Neural cell (in vitro differentiated cells): ENCODE measurements around the gene PINLYP.

Experiments used
- EZH2 ChIP-seq: fragments of 200-600, 300-800 bp; shearing (Covaris generic), sonication (generic); IDR thresholded peaks from 2 replicates; pipeline ENCODE4 v1.6.1; 2014; ENCODE audit warnings: antibody characterized with exemption, low read length, borderline replicate concordance, mild to moderate bottlenecking; ENCODE audit not compliant: insufficient read depth, poor library complexity, severe bottlenecking
- POLR2AphosphoS5 ChIP-seq: IDR thresholded peaks from 2 replicates; pipeline ENCODE4 v1.6.1; 2012
- SMC3 ChIP-seq: fragments of 450-650 bp; conservative IDR thresholded peaks from 2 replicates; pipeline ENCODE4 v1.6.1; 2014; ENCODE audit warnings: antibody characterized with exemption, mild to moderate bottlenecking, moderate library complexity; ENCODE audit not compliant: poor library complexity
- TF ChIP-seq, protein P1 (sequence below): fragments of 450-650 bp; IDR thresholded peaks from 2 replicates; pipeline ENCODE4 v1.5.1; 2014; ENCODE audit warnings: antibody characterized with exemption, mild to moderate bottlenecking, moderate library complexity; ENCODE audit not compliant: poor library complexity, severe bottlenecking

DNA sequence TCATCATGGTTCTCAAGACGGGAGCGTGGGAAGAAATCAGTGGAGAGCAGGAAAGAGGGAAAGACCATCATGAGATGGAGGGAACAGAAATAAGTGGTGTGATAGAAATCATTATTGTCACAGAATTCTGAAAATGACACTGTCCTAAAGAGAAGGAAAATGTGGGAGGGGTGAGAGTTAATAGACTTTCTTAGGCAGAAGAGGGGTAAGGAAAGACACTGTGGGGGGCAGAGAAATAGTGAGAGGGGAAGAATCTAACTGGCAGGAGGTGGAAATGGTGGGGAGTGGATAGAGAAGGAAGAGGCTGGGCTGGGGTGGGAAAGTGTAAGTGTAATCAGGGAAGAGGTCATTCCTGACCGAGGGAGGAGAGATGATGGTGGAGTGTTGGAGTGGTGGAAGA is 3.2 kb downstream of the PINLYP start:
- TF ChIP-seq POLR2AphosphoS5 = no peak
- TF ChIP-seq, protein P1, sequence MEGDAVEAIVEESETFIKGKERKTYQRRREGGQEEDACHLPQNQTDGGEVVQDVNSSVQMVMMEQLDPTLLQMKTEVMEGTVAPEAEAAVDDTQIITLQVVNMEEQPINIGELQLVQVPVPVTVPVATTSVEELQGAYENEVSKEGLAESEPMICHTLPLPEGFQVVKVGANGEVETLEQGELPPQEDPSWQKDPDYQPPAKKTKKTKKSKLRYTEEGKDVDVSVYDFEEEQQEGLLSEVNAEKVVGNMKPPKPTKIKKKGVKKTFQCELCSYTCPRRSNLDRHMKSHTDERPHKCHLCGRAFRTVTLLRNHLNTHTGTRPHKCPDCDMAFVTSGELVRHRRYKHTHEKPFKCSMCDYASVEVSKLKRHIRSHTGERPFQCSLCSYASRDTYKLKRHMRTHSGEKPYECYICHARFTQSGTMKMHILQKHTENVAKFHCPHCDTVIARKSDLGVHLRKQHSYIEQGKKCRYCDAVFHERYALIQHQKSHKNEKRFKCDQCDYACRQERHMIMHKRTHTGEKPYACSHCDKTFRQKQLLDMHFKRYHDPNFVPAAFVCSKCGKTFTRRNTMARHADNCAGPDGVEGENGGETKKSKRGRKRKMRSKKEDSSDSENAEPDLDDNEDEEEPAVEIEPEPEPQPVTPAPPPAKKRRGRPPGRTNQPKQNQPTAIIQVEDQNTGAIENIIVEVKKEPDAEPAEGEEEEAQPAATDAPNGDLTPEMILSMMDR = no peak
- no peak for TF ChIP-seq SMC3
- TF ChIP-seq EZH2 = no peak
